Measurements from ENCODE around the gene ZNF160. TPM values are rescaled to one million over a fixed set of nuclear protein-coding genes. Genes with fewer than 3 reads are reported as not detected.

The ZNF160 gene
- total and polyA plus RNA-seq, 2 of the 4 experiments (the other 2 are of a cell fraction): 22.6 to 26.9 TPM

DNA sequence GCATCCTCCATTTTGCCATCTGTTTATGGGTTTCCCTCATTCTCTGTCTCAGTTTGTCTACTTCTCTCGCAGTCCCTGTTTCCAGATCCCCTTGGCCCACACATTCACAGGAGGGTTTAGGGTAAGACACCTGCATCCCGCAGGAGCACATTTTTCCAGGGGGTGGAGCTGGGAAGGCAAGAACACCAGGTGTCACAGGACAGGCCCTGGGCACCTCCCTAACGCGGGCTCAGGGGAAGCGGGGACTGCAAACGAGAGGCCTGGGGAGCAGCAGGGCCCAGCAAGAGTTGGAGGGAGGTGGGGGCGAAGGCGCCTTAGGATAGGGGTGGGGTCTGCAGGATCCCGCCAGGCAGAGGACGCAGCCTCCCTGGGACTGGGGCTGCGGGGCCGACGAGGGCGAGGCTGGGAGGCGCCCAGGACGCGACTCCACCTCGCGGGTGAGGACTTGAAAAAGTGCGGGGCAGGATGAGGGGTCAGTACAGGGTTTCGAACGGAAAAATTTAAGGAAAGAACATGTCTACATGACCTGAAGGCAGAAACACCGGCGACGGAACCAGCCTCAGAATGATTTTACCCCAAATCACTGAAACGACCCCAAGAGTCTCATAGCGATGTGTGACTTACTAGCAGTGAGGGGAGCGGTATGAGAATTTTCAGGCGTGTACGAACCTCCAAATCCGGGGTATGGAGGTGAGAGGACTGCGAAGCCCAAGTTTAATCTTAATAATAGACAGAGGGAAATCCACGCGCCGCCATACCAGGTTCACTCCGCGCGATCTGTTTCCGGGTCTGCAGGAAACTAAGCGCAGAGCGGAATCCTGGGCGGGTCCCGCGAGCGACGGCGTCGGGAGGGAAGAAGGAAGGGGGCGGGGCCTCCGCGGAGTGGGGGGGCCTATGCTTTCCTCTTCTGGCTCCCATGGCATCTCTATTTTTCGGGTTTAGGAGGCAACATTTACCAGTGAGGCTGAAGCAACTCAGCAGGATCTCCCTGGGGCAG, 65.8 kb downstream of the ZNF160 start:
- H2AK9ac ChIP-seq (replicated peaks; ENCODE audit: low read depth, low read length, poor library complexity): peak overlapping the region; percentile 74
- H2BK5ac ChIP-seq (ENCODE audit: low read depth, low read length, poor library complexity, severe bottlenecking): no peak overlapping the region
- no peak overlapping the region for H2BK20ac ChIP-seq (ENCODE audit: low read depth, low read length)
- H2BK120ac ChIP-seq (ENCODE audit: low read depth, low read length): no peak overlapping the region
- no peak overlapping the region for H2AK5ac ChIP-seq (ENCODE audit: low read depth, low read length)
- H3K56ac ChIP-seq (ENCODE audit: extremely low read depth, insufficient read depth, low read length): no peak overlapping the region; the same call in 1 of the 2 replicates
- H3K23ac ChIP-seq (ENCODE audit: low read depth, low read length): no peak overlapping the region; the same call in 1 of the 2 replicates
- DNase-seq: peak; percentile 41
- POLR2A ChIA-PET (ENCODE audit: unreplicated experiment): no interaction called here
- H4K20me1 ChIP-seq (ENCODE audit: insufficient read depth, low read length): no peaks in the 10 kb centered on the region
- no peak for TF ChIP-seq CHD1 (IDR thresholded peaks at IDR 0.05; ENCODE audit: low read depth, low read length)
- TF ChIP-seq SMC3 (IDR thresholded peaks at IDR 0.05; ENCODE audit: low read depth, low read length): no peak
- TF ChIP-seq RFX5 (IDR thresholded peaks at IDR 0.05; ENCODE audit: low read depth, low read length): no peak
- TF ChIP-seq, protein P1, sequence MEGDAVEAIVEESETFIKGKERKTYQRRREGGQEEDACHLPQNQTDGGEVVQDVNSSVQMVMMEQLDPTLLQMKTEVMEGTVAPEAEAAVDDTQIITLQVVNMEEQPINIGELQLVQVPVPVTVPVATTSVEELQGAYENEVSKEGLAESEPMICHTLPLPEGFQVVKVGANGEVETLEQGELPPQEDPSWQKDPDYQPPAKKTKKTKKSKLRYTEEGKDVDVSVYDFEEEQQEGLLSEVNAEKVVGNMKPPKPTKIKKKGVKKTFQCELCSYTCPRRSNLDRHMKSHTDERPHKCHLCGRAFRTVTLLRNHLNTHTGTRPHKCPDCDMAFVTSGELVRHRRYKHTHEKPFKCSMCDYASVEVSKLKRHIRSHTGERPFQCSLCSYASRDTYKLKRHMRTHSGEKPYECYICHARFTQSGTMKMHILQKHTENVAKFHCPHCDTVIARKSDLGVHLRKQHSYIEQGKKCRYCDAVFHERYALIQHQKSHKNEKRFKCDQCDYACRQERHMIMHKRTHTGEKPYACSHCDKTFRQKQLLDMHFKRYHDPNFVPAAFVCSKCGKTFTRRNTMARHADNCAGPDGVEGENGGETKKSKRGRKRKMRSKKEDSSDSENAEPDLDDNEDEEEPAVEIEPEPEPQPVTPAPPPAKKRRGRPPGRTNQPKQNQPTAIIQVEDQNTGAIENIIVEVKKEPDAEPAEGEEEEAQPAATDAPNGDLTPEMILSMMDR (conservative IDR thresholded peaks at IDR 0.05; ENCODE audit: low read depth, low read length): no peak
- no peak for TF ChIP-seq CEBPB (IDR thresholded peaks at IDR 0.05; ENCODE audit: low read depth, low read length)
- no peak for TF ChIP-seq RCOR1 (IDR thresholded peaks at IDR 0.05; ENCODE audit: insufficient replicate concordance, low read length)
- peak overlapping the region; percentile 82 for H2AFZ ChIP-seq (replicated peaks; ENCODE audit: low read length, poor library complexity)
- peak; percentile 99 for ATAC-seq (ENCODE audit: low read depth)
- peak overlapping the region; percentile 97 for H4K5ac ChIP-seq (ENCODE audit: low read depth, low read length)
- no peak overlapping the region for H3K27ac ChIP-seq (ENCODE audit: insufficient read depth, low read length)
- H3K4me3 ChIP-seq (ENCODE audit: insufficient read depth, low read depth, low read length): peak overlapping the region; percentile 53
- WGBS, 2 experiments (ENCODE audit: extremely low coverage in 2 of 2, insufficient read length in 1 of 2): 4% methylated on average over 8 of the region's 52 CpGs; no CpG with 5 or more reads in 1 of the 2 experiments
- CTCF ChIA-PET: no interaction called here
- in situ Hi-C loops (cut with MboI; ENCODE audit: low sequenced_read_pairs) (no loop called here), dilution Hi-C loops (cut with HindIII; ENCODE audit: low sequenced_read_pairs, unreplicated experiment) (no loop called here), intact Hi-C loops (cut with micrococcal nuclease) (no loop called here)
- H3K79me1 ChIP-seq (ENCODE audit: low read depth in 1 of 2, low read length in 2 of 2): no peaks in the 10 kb centered on the region
- H2BK15ac ChIP-seq (ENCODE audit: low read depth, low read length): no peak overlapping the region
- peak overlapping the region; percentile 81 to 87 for H4K8ac ChIP-seq (ENCODE audit: low read depth in 2 of 2, low read length in 2 of 2)
- H3K27me3 ChIP-seq (ENCODE audit: control insufficient read depth, insufficient read depth, low read length): no peaks in the 10 kb centered on the region
- H3K36me3 ChIP-seq (ENCODE audit: control insufficient read depth, insufficient read depth, low read length): no peaks in the 10 kb centered on the region
- peak overlapping the region; percentile 68 for H3K9ac ChIP-seq (ENCODE audit: low read depth, low read length)
- H4K91ac ChIP-seq (ENCODE audit: insufficient read depth, low read depth, low read length): no peak overlapping the region; the same call in 1 of the 2 replicates
- no peaks in the 10 kb centered on the region for H3K4me1 ChIP-seq (ENCODE audit: control insufficient read depth, insufficient read depth, low read length)
- peak overlapping the region; percentile 89 for H3K4me2 ChIP-seq (ENCODE audit: low read depth, low read length)
- no peak overlapping the region; the same call in 1 of the 2 replicates for H3K14ac ChIP-seq (replicated peaks; ENCODE audit: low read depth, low read length)
- peaks cover 8% of the 10 kb centered on the region; the same call in 1 of the 2 replicates for H3K9me3 ChIP-seq (ENCODE audit: control insufficient read depth, insufficient read depth, low read length)
- H3K18ac ChIP-seq (ENCODE audit: low read depth, low read length): 0 out of 2 replicates have a peak overlapping the region, but pooled peaks have one; percentile 5
- H3K9me1 ChIP-seq (ENCODE audit: insufficient read depth, low read length): no peaks in the 10 kb centered on the region
- H3K4ac ChIP-seq (ENCODE audit: low read depth, low read length): 0 out of 2 replicates have a peak overlapping the region, but pooled peaks have one; percentile 18
- BruUV-seq (replicated peaks): no TSS peak
